MM.1S (cell line): ENCODE results near the gene TTYH2.

ENCODE experiments used
- DNase-seq: peaks from one replicate; pipeline ENCODE4 v3.0.0-alpha.2; 2015
- H2AFZ ChIP-seq: fragments of 300-600 bp; sonication (generic); 2 replicates; pipeline ENCODE4 v1.6.0; 2016; ENCODE audit warnings: antibody characterized with exemption, low read length
- H3F3A ChIP-seq: fragments of 300-600 bp; sonication (generic); 2 replicates; pipeline ENCODE4 v1.6.1; 2016; ENCODE audit warnings: mild to moderate bottlenecking, antibody characterized with exemption, low read length, moderate library complexity, mixed read lengths; ENCODE audit not compliant: insufficient read depth
- H3K27ac ChIP-seq: fragments of 300-600 bp; sonication (generic); 2 replicates; pipeline ENCODE4 v1.5.1; 2016; ENCODE audit warnings: mild to moderate bottlenecking, low read length
- H3K27me3 ChIP-seq: fragments of 300-600 bp; sonication (generic); replicated peaks from 2 replicates; pipeline ENCODE4 v1.6.0; 2016; ENCODE audit warnings: low read length; ENCODE audit not compliant: insufficient read depth
- H3K36me3 ChIP-seq: fragments of 300-600 bp; sonication (generic); replicated peaks from 2 replicates; pipeline ENCODE4 v1.6.1; 2016; ENCODE audit warnings: mild to moderate bottlenecking, low read length, mixed read lengths; ENCODE audit not compliant: insufficient read depth
- H3K4me1 ChIP-seq: fragments of 300-600 bp; sonication (generic); 2 replicates; pipeline ENCODE4 v1.6.1; 2016; ENCODE audit warnings: low read length, mixed read lengths
- H3K4me2 ChIP-seq: fragments of 300-600 bp; sonication (generic); 2 replicates; pipeline ENCODE4 v1.6.0; 2016; ENCODE audit warnings: low read depth, low read length
- H3K4me3 ChIP-seq: fragments of 300-600 bp; sonication (generic); 2 replicates; pipeline ENCODE4 v1.5.1; 2016; ENCODE audit warnings: low read length, mixed read lengths
- H3K79me2 ChIP-seq: fragments of 300-600 bp; sonication (generic); 2 replicates; pipeline ENCODE4 v1.6.1; 2016; ENCODE audit warnings: mixed run types, low read length, mixed read lengths
- H3K9ac ChIP-seq: fragments of 300-600 bp; sonication (generic); 2 replicates; pipeline ENCODE4 v1.6.1; 2016; ENCODE audit warnings: low read length, mixed read lengths
- H3K9me2 ChIP-seq: fragments of 300-600 bp; sonication (generic); replicated peaks from 2 replicates; pipeline ENCODE4 v1.6.1; 2016; ENCODE audit warnings: mild to moderate bottlenecking, low read length, mixed read lengths; ENCODE audit not compliant: insufficient read depth
- H3K9me3 ChIP-seq: fragments of 300-600 bp; sonication (generic); replicated peaks from 2 replicates; pipeline ENCODE4 v1.6.1; 2016; ENCODE audit warnings: mild to moderate bottlenecking, low read length, mixed read lengths; ENCODE audit not compliant: insufficient read depth
- H4K20me1 ChIP-seq: fragments of 300-600 bp; sonication (generic); 2 replicates; pipeline ENCODE4 v1.6.1; 2016; ENCODE audit warnings: mild to moderate bottlenecking, low read length, moderate library complexity, mixed read lengths; ENCODE audit not compliant: insufficient read depth
- EZH2 ChIP-seq: fragments of 300-600 bp; sonication (generic); optimal IDR thresholded peaks from 2 replicates; pipeline ENCODE3; 2017; ENCODE audit warnings: low read depth, mild to moderate bottlenecking, antibody characterized with exemption, low read length, mixed read lengths
- EZH2phosphoT487 ChIP-seq: fragments of 300-600 bp; sonication (generic); IDR thresholded peaks from 2 replicates; pipeline ENCODE4 v1.6.1; 2018; ENCODE audit warnings: antibody characterized with exemption, low read length
- TF ChIP-seq, protein P1 (sequence below): fragments of 300-600 bp; sonication (generic); IDR thresholded peaks from 2 replicates; pipeline ENCODE4 v1.5.1; 2016; ENCODE audit warnings: antibody characterized with exemption, low read length, mixed read lengths

The TTYH2 gene

GRCh38 chr17:74200112-74200511 lies 13.3 kb upstream of the TTYH2 start:
- Histone ChIP-seq H4K20me1 (0 out of 2 replicates have a peak, but pooled peaks cover 4% of the 10 kb centered on the region), H3K27me3 (peaks cover 76% of the 10 kb centered on the region), H3F3A (no peaks in the 10 kb centered on the region), H3K4me1 (peaks cover 3% of the 10 kb centered on the region; the same call in 1 of the 2 replicates), H3K79me2 (peaks cover 16% of the 10 kb centered on the region), H3K4me2 (no peak overlapping the region), H3K27ac (no peak overlapping the region), H3K36me3 (no peaks in the 10 kb centered on the region; the same call in 1 of the 2 replicates), H3K4me3 (no peak overlapping the region), H2AFZ (no peak overlapping the region), H3K9ac (no peak overlapping the region), H3K9me2 (no peaks in the 10 kb centered on the region), H3K9me3 (no peaks in the 10 kb centered on the region)
- DNase-seq: no peak
- TF ChIP-seq EZH2phosphoT487: no peak
- TF ChIP-seq, protein P1, sequence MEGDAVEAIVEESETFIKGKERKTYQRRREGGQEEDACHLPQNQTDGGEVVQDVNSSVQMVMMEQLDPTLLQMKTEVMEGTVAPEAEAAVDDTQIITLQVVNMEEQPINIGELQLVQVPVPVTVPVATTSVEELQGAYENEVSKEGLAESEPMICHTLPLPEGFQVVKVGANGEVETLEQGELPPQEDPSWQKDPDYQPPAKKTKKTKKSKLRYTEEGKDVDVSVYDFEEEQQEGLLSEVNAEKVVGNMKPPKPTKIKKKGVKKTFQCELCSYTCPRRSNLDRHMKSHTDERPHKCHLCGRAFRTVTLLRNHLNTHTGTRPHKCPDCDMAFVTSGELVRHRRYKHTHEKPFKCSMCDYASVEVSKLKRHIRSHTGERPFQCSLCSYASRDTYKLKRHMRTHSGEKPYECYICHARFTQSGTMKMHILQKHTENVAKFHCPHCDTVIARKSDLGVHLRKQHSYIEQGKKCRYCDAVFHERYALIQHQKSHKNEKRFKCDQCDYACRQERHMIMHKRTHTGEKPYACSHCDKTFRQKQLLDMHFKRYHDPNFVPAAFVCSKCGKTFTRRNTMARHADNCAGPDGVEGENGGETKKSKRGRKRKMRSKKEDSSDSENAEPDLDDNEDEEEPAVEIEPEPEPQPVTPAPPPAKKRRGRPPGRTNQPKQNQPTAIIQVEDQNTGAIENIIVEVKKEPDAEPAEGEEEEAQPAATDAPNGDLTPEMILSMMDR: no peak
- TF ChIP-seq EZH2: no peak

DNA sequence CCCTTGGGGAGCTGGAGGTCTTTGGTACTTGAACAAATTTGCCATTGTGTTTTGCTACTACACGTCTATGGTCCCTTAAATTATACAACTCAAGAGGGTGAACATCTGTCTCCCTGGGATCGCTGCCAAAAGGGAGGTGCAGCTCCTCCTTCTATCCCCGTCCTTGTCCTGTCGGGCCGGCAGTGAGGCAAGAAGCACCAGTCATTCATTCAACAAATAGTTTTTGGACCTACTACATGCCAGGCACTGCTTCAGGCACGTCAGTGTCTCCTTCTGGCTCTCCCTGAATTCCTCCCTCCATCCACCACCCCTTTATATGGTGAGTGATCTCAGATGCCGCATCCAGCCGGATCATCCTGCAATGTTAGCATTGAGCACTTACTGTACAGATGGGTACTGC lies 12.1 kb upstream of the TTYH2 start:
- Histone ChIP-seq H3K9me2 (no peaks in the 10 kb centered on the region), H4K20me1 (0 out of 2 replicates have a peak, but pooled peaks cover 9% of the 10 kb centered on the region), H3K4me3 (no peak overlapping the region), H3K27ac (no peak overlapping the region), H3K9me3 (no peaks in the 10 kb centered on the region), H2AFZ (no peak overlapping the region), H3K27me3 (peaks cover 64% of the 10 kb centered on the region), H3K36me3 (peaks cover 5% of the 10 kb centered on the region; the same call in 1 of the 2 replicates), H3F3A (no peaks in the 10 kb centered on the region), H3K9ac (no peak overlapping the region), H3K4me1 (peaks cover 12% of the 10 kb centered on the region; the same call in 1 of the 2 replicates), H3K79me2 (peaks cover 28% of the 10 kb centered on the region), H3K4me2 (no peak overlapping the region)
- no peak for DNase-seq
- TF ChIP-seq EZH2phosphoT487 (no peak), EZH2 (no peak)
- TF ChIP-seq, protein P1: no peak

DNA sequence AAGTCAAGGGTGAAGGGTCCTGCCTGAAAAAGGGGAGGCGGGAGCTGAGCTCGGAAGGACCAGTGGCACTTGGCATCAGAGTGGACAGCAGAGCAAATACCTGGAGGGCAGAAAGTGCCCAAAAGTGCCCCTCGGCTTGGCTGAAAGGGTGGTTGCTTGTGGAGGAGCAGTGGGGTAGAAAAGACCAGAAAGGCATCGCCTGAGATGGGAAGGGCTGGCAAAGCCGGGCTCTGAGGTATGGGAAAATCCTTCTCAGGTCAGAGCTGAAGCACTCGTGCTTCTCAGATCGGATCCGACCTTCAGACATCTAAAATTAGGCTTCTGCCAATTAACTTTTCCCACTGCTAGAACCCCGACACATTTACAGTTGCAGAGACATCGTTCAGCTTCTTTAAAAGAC lies 11.4 kb upstream of the TTYH2 start:
- H3F3A ChIP-seq: no peaks in the 10 kb centered on the region; the same call in 1 of the 2 replicates
- H3K36me3 ChIP-seq: peaks cover 5% of the 10 kb centered on the region; the same call in 1 of the 2 replicates
- no peak overlapping the region for H3K4me3 ChIP-seq
- H3K9me2 ChIP-seq: no peaks in the 10 kb centered on the region
- H2AFZ ChIP-seq: no peak overlapping the region
- H4K20me1 ChIP-seq: peaks cover 11% of the 10 kb centered on the region; the same call in 1 of the 2 replicates
- H3K27ac ChIP-seq: no peak overlapping the region
- no peak overlapping the region for H3K4me2 ChIP-seq
- no peak for DNase-seq
- no peak overlapping the region for H3K9ac ChIP-seq
- peaks cover 58% of the 10 kb centered on the region for H3K27me3 ChIP-seq
- H3K9me3 ChIP-seq: no peaks in the 10 kb centered on the region
- H3K4me1 ChIP-seq: peaks cover 12% of the 10 kb centered on the region; the same call in 1 of the 2 replicates
- TF ChIP-seq EZH2phosphoT487 (no peak; the same call in 1 of the 2 replicates), EZH2 (no peak)
- TF ChIP-seq, protein P1: no peak
- H3K79me2 ChIP-seq: peaks cover 35% of the 10 kb centered on the region
